AG08395 (cell line): Measurements from ENCODE around the gene STAMBPL1.
A peak's percentile ranks its signal among the peaks of the same experiment; 100 is the strongest.

Experiments
- DNase-seq: peaks from one replicate; pipeline ENCODE4 v3.0.0; 2012; ENCODE audit warnings: mixed read lengths, low spot score

The STAMBPL1 gene

GRCh38 chr10:88857831-88858230 is 22.2 kb upstream of the STAMBPL1 start:
- DNase-seq = no peak

- no peak for DNase-seq
These were observed 21.6 kb upstream of the STAMBPL1 start for GRCh38 chr10:88858491-88858890.

DNA sequence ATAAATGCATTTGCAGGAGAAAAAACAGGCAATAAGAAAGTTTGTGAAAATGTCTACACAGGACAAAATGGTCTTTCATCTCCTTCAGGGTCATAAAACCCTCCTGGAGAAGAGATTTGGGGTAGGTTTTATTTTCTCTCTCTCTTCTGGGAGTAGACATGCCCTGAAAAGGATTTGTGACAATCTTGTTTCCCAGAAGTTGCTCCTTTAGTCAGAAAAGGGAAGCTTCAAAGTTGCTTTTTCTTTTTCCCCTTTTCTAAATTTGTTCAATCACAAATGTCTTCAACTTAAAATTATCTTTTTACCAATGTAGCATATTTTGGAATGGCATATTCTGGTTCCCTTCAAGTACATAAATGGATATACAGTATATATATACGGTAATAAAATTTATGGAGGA is 19.0 kb upstream of the STAMBPL1 start:
- no peak for DNase-seq

GRCh38 chr10:88865281-88865876 is 14.7 kb upstream of the STAMBPL1 start:
- peak; percentile 24 for DNase-seq

DNA sequence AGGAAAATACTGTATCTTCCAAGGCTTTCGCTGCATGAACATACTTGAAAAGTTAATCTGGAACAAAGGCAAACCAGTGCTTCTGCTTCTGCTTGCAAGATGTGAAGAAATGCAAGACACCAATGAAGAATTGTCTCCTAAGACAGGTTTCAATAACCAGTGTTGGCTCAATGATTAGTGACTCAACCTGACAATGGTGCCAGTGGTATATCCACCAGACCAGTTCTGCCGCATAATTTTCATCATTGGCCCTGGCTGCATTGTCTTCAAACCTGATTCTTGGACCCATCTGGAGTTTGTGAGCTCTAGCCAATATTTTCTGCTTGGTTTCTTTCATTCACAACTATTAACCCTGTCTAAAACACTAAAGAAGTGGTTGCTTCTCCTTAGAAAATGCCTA is 13.6 kb upstream of the STAMBPL1 start:
- DNase-seq = no peak

- no peak for DNase-seq
These were observed 10.0 kb upstream of the STAMBPL1 start for GRCh38 chr10:88870089-88870488.

- no peak for DNase-seq
These were observed 6.3 kb upstream of the STAMBPL1 start for GRCh38 chr10:88873757-88874156.

DNA sequence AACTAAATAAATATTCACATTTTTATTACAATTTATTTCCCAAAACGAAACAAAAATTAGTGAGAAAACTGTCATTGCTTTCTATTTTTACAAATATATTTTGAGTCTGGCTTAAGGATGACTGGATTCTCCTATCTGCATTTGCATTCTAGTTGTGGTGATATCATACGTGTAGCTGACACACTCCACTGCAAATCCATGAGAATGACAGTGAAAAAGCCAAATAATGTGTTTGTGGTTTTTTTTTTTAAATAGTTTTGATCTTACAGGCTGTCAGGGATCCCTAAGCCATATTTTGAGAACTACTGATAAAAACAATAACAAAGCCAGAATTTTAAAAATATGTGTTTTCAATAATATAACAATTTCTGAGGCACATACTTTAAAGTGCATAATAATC is 5.8 kb upstream of the STAMBPL1 start:
- DNase-seq = peak; percentile 27

GRCh38 chr10:88875081-88875480 is 5.0 kb upstream of the STAMBPL1 start:
- DNase-seq = no peak

- DNase-seq = no peak
These were observed 2.7 kb upstream of the STAMBPL1 start for GRCh38 chr10:88877298-88877697.

GRCh38 chr10:88880282-88881076 is 434 bp downstream of the STAMBPL1 start:
- DNase-seq = peak; percentile 80

DNA sequence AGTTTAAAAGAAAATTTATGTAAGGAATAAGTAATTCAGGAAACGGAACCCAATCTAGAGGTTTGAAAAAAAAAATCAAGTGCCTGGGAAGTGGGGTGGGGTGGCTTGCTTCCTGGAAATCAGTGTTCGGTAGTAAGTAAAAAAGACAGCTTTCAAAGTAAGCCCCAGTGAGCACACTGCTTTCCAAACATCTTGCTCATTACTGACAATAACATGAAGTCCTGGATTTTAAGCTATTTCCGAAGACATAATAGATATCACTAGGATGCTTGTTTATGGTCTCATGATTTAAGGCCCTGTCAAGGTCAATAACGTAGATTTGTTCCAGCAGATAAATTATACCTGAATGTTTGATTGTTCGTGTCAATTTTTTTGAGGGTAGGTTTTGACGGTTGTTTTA is 1.3 kb downstream of the STAMBPL1 start:
- no peak for DNase-seq

GRCh38 chr10:88881922-88882645 is 2.0 kb downstream of the STAMBPL1 start:
- DNase-seq = no peak

GRCh38 chr10:88882646-88883447 is 2.8 kb downstream of the STAMBPL1 start:
- peak; percentile 65 for DNase-seq

DNA sequence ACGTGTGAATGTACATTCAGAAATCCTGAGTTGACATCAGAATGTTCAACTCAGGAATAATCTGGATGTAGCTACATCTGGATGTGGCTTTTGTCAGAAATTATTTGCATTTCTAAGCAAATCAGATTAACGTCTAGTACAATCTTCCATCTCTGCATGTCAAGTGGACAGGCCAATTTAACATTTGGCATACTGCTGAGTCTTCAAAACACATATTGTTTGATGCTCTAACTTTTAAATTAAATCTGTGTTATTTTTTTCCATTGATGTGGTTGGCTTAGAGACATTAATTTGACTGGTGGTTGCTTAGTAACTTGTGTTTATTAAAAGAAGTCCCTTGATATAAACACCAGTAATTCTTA is 3.4 kb downstream of the STAMBPL1 start:
- no peak for DNase-seq

- DNase-seq = no peak
These were observed 6.5 kb downstream of the STAMBPL1 start for GRCh38 chr10:88886557-88886956.

DNA sequence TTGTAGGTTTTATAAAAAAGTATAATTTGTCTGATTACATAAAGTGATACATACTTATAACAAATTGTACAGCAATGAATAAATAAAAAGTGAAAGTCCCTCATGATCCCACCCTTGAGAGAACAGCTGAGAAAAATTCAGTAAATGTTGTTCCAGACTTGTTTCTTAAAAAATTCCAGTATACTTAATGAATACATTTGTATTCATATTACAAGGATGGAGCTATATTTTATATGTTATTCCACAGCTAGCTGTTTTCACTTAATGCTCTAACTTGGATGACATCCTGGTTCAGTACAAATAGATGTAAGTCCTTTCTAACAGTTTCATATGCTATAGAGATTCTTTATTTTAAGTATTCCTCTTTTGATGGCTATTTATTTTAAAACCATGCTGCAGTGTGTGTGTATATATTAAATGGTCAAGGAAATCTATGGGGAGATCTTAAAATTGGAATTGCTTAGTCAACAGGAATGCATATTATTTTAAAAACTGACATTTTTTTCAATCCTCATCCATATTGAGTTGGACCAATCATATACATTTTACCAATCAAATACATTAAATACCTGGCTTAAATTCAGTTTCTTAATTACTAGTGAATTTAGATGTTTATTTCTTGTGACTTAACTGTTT is 8.9 kb downstream of the STAMBPL1 start:
- DNase-seq = no peak

DNA sequence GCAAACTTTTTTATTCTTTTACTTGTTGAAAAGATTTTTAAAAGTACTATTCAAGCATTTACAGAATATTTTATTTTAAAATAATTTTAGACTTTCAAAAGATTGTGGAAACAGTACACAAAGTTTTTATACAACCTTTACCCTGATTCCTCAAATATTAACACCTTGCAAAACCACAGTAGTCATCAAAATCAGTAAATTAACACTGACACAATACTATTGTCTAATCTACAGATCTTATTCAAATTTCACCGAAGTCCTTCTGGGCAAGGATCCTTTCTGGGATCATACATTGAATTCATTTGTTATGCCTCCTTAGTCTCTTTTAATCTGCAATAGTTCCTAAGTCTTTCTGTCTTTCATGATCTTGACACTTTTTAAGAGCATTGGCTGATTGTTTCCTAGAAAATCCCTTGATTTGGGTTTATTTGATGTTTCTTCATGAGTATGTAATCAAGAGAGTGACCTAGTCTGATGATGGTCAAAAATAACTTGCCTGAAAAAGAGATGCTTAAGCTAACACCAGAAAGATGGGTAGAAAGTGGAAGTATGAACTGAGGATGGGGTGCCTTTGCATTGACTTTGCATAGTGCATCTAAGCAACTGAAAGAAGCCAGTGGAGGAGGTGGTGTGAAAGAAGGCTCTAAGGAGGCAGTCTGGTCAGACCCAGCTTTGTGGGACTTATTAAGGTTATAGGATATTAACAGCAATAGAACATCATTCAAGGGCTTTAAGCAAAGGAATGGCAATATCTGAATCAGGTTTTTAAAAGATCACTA is 9.7 kb downstream of the STAMBPL1 start:
- DNase-seq = no peak

DNA sequence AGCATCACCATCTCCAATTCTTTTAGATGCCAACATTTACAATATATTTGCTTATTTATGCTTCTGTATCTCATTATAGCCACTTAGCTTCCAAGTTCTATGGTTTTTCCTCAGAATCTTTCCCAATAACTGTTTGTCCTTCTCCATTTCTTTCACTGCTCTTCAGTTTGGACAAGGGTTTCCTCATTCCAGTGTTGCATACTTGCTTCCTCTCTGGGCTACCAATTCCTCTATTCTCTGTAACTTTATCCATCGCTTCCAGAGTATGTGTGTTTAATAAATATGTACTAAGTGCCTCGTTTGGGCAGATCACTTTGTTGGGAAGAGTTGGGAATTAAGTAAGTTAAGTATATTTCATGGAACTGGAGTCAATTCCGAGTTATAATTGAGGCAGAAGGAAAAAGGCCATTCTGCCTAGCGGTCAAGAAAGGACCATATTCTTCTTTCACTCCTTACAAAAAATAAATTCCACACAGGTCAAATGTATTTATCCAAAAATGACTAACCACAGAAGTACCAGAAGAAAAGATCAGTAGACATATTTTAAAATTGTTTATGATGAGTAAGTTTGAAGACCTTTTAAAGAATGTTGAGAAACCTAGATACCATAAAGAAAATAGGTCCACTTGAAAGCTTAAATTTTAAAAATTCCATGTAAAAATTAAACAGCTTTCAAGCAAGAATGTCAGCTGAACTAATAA is 10.8 kb downstream of the STAMBPL1 start:
- DNase-seq = no peak

DNA sequence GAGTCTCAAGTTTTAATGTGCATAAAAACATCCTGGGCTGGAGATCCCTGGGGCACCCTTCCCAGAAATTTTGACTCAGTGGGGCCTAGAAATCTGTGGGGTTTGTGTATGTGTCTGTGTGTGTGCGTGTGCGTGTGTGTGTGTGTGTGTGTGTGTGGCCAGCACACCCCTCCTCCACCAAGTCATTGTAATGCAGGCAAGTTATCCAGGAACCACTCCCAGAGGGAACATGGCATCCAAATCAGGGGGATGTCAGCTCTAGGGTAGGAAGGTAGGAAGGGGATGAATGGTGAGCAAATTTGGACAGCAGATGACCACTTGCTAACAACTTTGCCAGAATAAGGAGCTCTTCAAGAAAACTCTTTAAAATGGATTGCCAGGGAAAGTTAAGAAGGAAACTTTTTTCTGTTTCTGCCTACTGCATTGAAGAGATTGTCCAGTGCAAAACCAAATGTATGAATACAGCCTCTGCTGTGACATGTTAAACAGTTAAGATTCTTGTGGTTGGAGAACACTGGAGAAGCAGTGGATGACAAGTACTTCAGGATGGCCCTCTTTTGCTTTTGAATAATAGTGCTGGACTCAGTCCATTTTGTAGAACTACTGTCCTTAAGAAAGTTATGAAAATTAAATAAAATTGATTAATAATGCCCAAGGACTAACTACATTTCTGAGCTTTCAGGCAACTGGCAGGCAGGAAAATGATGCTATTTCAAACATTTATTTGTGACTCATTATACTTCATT is 12.3 kb downstream of the STAMBPL1 start:
- DNase-seq = peak; percentile 59
